ENCODE data around the gene SUMO3. TPM values are rescaled to one million over a fixed set of nuclear protein-coding genes. Genes with fewer than 3 reads are reported as not detected.

SUMO3 gene
- total RNA-seq, 1 experiment from 2014 or later = 81.7 TPM

DNA sequence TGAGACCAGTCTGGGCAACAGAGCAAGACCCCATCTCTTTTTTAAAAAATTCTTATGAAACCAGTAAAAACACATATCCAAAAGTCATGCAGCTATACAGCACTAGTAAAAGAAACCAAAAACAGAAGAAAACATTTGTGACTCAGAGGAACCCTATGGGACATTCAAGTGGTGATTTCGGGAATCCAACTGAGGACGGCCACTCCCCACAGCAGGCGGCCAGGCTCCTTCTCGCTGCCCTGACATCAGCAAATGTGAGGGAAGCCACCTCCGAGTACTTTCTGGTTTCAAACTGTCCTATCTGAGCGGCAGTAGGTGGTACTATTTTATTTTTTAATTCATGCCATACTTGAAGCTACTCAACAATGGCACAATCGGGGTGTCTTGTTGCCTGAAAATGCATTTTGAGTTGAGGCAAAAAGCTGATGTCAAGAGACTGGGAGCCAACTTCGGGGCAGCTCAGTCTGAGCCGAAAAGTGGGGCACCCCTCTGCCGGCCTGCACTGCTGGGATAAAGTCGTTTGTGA is 3.3 kb downstream of the SUMO3 start (continued):
- TF ChIP-seq, protein P1, sequence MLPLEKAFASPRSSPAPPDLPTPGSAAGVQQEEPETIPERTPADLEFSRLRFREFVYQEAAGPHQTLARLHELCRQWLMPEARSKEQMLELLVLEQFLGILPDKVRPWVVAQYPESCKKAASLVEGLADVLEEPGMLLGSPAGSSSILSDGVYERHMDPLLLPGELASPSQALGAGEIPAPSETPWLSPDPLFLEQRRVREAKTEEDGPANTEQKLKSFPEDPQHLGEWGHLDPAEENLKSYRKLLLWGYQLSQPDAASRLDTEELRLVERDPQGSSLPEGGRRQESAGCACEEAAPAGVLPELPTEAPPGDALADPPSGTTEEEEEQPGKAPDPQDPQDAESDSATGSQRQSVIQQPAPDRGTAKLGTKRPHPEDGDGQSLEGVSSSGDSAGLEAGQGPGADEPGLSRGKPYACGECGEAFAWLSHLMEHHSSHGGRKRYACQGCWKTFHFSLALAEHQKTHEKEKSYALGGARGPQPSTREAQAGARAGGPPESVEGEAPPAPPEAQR (CRISPR knock-in tag; IDR thresholded peaks at IDR 0.05) = no peak

DNA sequence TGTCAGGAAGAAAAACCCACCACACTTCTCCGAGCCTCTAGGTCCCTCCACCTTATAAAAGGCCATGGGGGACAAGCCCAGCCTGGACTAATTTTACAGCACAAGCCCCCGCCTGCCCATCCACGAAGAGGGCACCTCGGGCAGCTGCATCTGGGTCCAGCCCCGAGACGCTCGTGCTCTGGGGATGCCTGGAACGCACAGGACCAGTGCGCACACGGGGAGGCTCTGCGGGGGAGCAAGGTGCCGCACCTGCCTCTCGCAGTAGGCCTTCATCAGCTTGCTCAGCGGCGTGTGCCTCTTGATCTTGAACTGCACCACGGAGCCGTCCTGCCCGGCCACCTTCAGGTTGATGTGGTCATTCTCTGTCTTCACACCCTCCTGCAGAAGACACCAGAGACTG is 4.1 kb downstream of the SUMO3 start:
- no peaks in the 10 kb centered on the region for H3K9me3 Mint-ChIP-seq
- POLR2A ChIA-PET = no interaction called here
- ATAC-seq (no peak), DNase-seq (ENCODE audit: low spot score) (no peak)
- no peak overlapping the region for H3K27ac Mint-ChIP-seq
- H3K4me1 Mint-ChIP-seq = peaks cover 10% of the 10 kb centered on the region
- CTCF ChIA-PET = no interaction called here
- TF ChIP-seq ATF1 (CRISPR knock-in tag; IDR thresholded peaks at IDR 0.05) = no peak
- no peak for TF ChIP-seq CREM (CRISPR knock-in tag; IDR thresholded peaks at IDR 0.05)
- no peak for TF ChIP-seq PRRX2 (CRISPR knock-in tag; IDR thresholded peaks at IDR 0.05)
- no peak for TF ChIP-seq ZNF138 (CRISPR knock-in tag; conservative IDR thresholded peaks at IDR 0.05)
- TF ChIP-seq ZNF263 (CRISPR knock-in tag; IDR thresholded peaks at IDR 0.05; ENCODE audit: low read depth) = no peak
- TF ChIP-seq, protein P2, sequence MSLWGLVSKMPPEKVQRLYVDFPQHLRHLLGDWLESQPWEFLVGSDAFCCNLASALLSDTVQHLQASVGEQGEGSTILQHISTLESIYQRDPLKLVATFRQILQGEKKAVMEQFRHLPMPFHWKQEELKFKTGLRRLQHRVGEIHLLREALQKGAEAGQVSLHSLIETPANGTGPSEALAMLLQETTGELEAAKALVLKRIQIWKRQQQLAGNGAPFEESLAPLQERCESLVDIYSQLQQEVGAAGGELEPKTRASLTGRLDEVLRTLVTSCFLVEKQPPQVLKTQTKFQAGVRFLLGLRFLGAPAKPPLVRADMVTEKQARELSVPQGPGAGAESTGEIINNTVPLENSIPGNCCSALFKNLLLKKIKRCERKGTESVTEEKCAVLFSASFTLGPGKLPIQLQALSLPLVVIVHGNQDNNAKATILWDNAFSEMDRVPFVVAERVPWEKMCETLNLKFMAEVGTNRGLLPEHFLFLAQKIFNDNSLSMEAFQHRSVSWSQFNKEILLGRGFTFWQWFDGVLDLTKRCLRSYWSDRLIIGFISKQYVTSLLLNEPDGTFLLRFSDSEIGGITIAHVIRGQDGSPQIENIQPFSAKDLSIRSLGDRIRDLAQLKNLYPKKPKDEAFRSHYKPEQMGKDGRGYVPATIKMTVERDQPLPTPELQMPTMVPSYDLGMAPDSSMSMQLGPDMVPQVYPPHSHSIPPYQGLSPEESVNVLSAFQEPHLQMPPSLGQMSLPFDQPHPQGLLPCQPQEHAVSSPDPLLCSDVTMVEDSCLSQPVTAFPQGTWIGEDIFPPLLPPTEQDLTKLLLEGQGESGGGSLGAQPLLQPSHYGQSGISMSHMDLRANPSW (CRISPR knock-in tag; conservative IDR thresholded peaks at IDR 0.05; ENCODE audit: low read depth) = no peak
- no peak for TF ChIP-seq NR2C2 (CRISPR knock-in tag; IDR thresholded peaks at IDR 0.05)
- no peak for TF ChIP-seq GABPB1 (CRISPR knock-in tag; IDR thresholded peaks at IDR 0.05)
- TF ChIP-seq, protein P3, sequence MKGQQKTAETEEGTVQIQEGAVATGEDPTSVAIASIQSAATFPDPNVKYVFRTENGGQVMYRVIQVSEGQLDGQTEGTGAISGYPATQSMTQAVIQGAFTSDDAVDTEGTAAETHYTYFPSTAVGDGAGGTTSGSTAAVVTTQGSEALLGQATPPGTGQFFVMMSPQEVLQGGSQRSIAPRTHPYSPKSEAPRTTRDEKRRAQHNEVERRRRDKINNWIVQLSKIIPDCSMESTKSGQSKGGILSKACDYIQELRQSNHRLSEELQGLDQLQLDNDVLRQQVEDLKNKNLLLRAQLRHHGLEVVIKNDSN (CRISPR knock-in tag; IDR thresholded peaks at IDR 0.05) = no peak
- TF ChIP-seq, protein P4, sequence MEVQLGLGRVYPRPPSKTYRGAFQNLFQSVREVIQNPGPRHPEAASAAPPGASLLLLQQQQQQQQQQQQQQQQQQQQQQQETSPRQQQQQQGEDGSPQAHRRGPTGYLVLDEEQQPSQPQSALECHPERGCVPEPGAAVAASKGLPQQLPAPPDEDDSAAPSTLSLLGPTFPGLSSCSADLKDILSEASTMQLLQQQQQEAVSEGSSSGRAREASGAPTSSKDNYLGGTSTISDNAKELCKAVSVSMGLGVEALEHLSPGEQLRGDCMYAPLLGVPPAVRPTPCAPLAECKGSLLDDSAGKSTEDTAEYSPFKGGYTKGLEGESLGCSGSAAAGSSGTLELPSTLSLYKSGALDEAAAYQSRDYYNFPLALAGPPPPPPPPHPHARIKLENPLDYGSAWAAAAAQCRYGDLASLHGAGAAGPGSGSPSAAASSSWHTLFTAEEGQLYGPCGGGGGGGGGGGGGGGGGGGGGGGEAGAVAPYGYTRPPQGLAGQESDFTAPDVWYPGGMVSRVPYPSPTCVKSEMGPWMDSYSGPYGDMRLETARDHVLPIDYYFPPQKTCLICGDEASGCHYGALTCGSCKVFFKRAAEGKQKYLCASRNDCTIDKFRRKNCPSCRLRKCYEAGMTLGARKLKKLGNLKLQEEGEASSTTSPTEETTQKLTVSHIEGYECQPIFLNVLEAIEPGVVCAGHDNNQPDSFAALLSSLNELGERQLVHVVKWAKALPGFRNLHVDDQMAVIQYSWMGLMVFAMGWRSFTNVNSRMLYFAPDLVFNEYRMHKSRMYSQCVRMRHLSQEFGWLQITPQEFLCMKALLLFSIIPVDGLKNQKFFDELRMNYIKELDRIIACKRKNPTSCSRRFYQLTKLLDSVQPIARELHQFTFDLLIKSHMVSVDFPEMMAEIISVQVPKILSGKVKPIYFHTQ (CRISPR knock-in tag; IDR thresholded peaks at IDR 0.05) = no peak
- no peak for TF ChIP-seq TP53 (CRISPR knock-in tag; IDR thresholded peaks at IDR 0.05)
- TF ChIP-seq, protein P5, sequence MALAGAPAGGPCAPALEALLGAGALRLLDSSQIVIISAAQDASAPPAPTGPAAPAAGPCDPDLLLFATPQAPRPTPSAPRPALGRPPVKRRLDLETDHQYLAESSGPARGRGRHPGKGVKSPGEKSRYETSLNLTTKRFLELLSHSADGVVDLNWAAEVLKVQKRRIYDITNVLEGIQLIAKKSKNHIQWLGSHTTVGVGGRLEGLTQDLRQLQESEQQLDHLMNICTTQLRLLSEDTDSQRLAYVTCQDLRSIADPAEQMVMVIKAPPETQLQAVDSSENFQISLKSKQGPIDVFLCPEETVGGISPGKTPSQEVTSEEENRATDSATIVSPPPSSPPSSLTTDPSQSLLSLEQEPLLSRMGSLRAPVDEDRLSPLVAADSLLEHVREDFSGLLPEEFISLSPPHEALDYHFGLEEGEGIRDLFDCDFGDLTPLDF (CRISPR knock-in tag; IDR thresholded peaks at IDR 0.05) = no peak
- TF ChIP-seq TEAD1 (CRISPR knock-in tag; IDR thresholded peaks at IDR 0.05) = no peak
- TF ChIP-seq MYBL2 (CRISPR knock-in tag; IDR thresholded peaks at IDR 0.05) = no peak
- TF ChIP-seq FOXJ3 (CRISPR knock-in tag; IDR thresholded peaks at IDR 0.05; ENCODE audit: borderline replicate concordance) = no peak
- TF ChIP-seq, protein P6, sequence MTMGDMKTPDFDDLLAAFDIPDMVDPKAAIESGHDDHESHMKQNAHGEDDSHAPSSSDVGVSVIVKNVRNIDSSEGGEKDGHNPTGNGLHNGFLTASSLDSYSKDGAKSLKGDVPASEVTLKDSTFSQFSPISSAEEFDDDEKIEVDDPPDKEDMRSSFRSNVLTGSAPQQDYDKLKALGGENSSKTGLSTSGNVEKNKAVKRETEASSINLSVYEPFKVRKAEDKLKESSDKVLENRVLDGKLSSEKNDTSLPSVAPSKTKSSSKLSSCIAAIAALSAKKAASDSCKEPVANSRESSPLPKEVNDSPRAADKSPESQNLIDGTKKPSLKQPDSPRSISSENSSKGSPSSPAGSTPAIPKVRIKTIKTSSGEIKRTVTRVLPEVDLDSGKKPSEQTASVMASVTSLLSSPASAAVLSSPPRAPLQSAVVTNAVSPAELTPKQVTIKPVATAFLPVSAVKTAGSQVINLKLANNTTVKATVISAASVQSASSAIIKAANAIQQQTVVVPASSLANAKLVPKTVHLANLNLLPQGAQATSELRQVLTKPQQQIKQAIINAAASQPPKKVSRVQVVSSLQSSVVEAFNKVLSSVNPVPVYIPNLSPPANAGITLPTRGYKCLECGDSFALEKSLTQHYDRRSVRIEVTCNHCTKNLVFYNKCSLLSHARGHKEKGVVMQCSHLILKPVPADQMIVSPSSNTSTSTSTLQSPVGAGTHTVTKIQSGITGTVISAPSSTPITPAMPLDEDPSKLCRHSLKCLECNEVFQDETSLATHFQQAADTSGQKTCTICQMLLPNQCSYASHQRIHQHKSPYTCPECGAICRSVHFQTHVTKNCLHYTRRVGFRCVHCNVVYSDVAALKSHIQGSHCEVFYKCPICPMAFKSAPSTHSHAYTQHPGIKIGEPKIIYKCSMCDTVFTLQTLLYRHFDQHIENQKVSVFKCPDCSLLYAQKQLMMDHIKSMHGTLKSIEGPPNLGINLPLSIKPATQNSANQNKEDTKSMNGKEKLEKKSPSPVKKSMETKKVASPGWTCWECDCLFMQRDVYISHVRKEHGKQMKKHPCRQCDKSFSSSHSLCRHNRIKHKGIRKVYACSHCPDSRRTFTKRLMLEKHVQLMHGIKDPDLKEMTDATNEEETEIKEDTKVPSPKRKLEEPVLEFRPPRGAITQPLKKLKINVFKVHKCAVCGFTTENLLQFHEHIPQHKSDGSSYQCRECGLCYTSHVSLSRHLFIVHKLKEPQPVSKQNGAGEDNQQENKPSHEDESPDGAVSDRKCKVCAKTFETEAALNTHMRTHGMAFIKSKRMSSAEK (CRISPR knock-in tag; IDR thresholded peaks at IDR 0.05; ENCODE audit: borderline replicate concordance) = no peak
- TF ChIP-seq ZNF121 (CRISPR knock-in tag; IDR thresholded peaks at IDR 0.05) = no peak
- no peak for TF ChIP-seq RORB (CRISPR knock-in tag; IDR thresholded peaks at IDR 0.05)
- H3K36me3 Mint-ChIP-seq = peaks cover 18% of the 10 kb centered on the region
- no peak overlapping the region for H3K4me3 Mint-ChIP-seq
- H3K27me3 Mint-ChIP-seq (ENCODE audit: low read depth) = no peaks in the 10 kb centered on the region
